CD4-positive, CD25-positive, alpha-beta regulatory T cell (primary cell): Measurements from ENCODE around the gene PIK3IP1. TPM values are rescaled to one million over a fixed set of nuclear protein-coding genes. Genes with fewer than 3 reads are reported as not detected.

Experiments
- ATAC-seq, 2 donors: fragments of 150-1000 bp; cut with Tn5 transposase; one replicate each; pipeline ENCODE4 v1.10.0; 2021; ENCODE audit warnings: low read depth in 2 of 2, moderate number of reproducible peaks in 2 of 2, moderate library complexity in 1 of 2
- DNase-seq, 3 donors: peaks; one replicate each; pipeline versions ENCODE4 v3.0.0 to v3.0.0-alpha.2; 2012 to 2022; ENCODE audit warnings: mixed read lengths in 1 of 3
- H3K27ac ChIP-seq: one replicate; pipeline ENCODE4 v1.7.0; 2013; ENCODE audit warnings: mild to moderate bottlenecking, low read length; ENCODE audit not compliant: insufficient read depth, poor library complexity, severe bottlenecking
- H3K27me3 ChIP-seq: one replicate; pipeline ENCODE4 v1.7.0; 2013; ENCODE audit warnings: low read length; ENCODE audit not compliant: control insufficient read depth, insufficient read depth
- H3K36me3 ChIP-seq: one replicate; pipeline ENCODE4 v1.7.0; 2013; ENCODE audit warnings: mild to moderate bottlenecking, low read length, moderate library complexity; ENCODE audit not compliant: control insufficient read depth, insufficient read depth
- H3K4me1 ChIP-seq: 2 replicates; pipeline ENCODE4 v1.7.0; 2013; ENCODE audit warnings: mild to moderate bottlenecking, low read length; ENCODE audit not compliant: insufficient read depth, control insufficient read depth, poor library complexity, severe bottlenecking
- H3K4me3 ChIP-seq: one replicate; pipeline ENCODE4 v1.7.0; 2013; ENCODE audit warnings: low read depth, mild to moderate bottlenecking, low read length, moderate library complexity
- H3K9me3 ChIP-seq, 2 experiments: 1 replicate in 1 of 2; 2 replicates in 1 of 2; pipeline ENCODE4 v1.7.0; 2013; ENCODE audit warnings: low read length in 2 of 2, mild to moderate bottlenecking in 1 of 2, moderate library complexity in 1 of 2; ENCODE audit not compliant: control insufficient read depth in 2 of 2
- H3K27ac Mint-ChIP-seq, 3 donors: one replicate each; pipeline ENCODE4 v1.8.0; 2020 to 2022; ENCODE audit warnings: mild to moderate bottlenecking in 3 of 3, mixed read lengths in 3 of 3, moderate library complexity in 2 of 3
- H3K27me3 Mint-ChIP-seq: one replicate; pipeline ENCODE4 v1.8.0; 2022; ENCODE audit warnings: mild to moderate bottlenecking, mixed read lengths
- H3K36me3 Mint-ChIP-seq: one replicate; pipeline ENCODE4 v1.8.0; 2020; ENCODE audit warnings: mixed read lengths
- H3K4me1 Mint-ChIP-seq, 4 donors: one replicate each; pipeline ENCODE4 v1.8.0; 2020 to 2022; ENCODE audit warnings: mixed read lengths in 4 of 4, mild to moderate bottlenecking in 1 of 4
- H3K4me3 Mint-ChIP-seq, 4 donors: one replicate each; pipeline ENCODE4 v1.8.0; 2020 to 2022; ENCODE audit warnings: mild to moderate bottlenecking in 4 of 4, mixed read lengths in 4 of 4, moderate library complexity in 3 of 4
- H3K9me3 Mint-ChIP-seq, 7 donors: one replicate each; pipeline ENCODE4 v1.8.0; 2020 to 2022; ENCODE audit warnings: mixed read lengths in 7 of 7, mild to moderate bottlenecking in 3 of 7, moderate library complexity in 2 of 7
- polyA plus RNA-seq, 4 donors: library from polyadenylated mRNA; unstranded; fragments of 300-500 nt; fragmentation: Illumina TruSeq; gene quantifications; one replicate each; pipeline ENCODE4 v1.2.3, GENCODE V29; 2021
- total RNA-seq: library from RNA; stranded (reverse); gene quantifications from one replicate; pipeline ENCODE4 v1.2.3, GENCODE V29; 2022

PIK3IP1 gene
- total and polyA plus RNA-seq, 5 donors from 2014 or later = 425 to 700 (median 534) TPM

GRCh38 chr22:31282748-31283468 lies 9.4 kb downstream of the PIK3IP1 start:
- Mint-ChIP-seq H3K27ac (peak overlapping the region; percentile 94 to 99 (median 99)), H3K36me3 (peaks cover 74% of the 10 kb centered on the region), H3K4me1 (peaks cover 34 to 100% (median 78%) of the 10 kb centered on the region in 4 donors), H3K4me3 (peak overlapping the region; percentile 89 to 99 (median 96)), H3K9me3 (peaks cover 0 to 1% (median 0%) of the 10 kb centered on the region in 7 donors), H3K27me3 (peaks cover 5% of the 10 kb centered on the region)
- ATAC-seq (no peak), DNase-seq (no peak)
- Histone ChIP-seq H3K36me3 (peaks cover 75% of the 10 kb centered on the region), H3K27ac (peak overlapping the region; percentile 99), H3K9me3 (no peaks in the 10 kb centered on the region), H3K4me1 (peaks cover 100% of the 10 kb centered on the region), H3K4me3 (peak overlapping the region; percentile 55), H3K27me3 (no peaks in the 10 kb centered on the region)

- DNase-seq = no peak
- H3K4me1 ChIP-seq = peaks cover 100% of the 10 kb centered on the region
- peaks cover 0 to 1% (median 0%) of the 10 kb centered on the region in 7 donors for H3K9me3 Mint-ChIP-seq
Observed at GRCh38 chr22:31281733-31282132, 10.6 kb downstream of the PIK3IP1 start.

GRCh38 chr22:31279821-31280505 lies 12.3 kb downstream of the PIK3IP1 start:
- H3K36me3 Mint-ChIP-seq = peaks cover 66% of the 10 kb centered on the region
- H3K4me3 ChIP-seq = peak overlapping the region; percentile 72
- H3K4me1 ChIP-seq = peaks cover 92% of the 10 kb centered on the region
- peak overlapping the region; percentile 99 for H3K27ac Mint-ChIP-seq
- H3K36me3 ChIP-seq = peaks cover 66% of the 10 kb centered on the region
- peak overlapping the region; percentile 80 for H3K27ac ChIP-seq
- H3K9me3 Mint-ChIP-seq = peaks cover 0 to 1% (median 0%) of the 10 kb centered on the region in 7 donors
- ATAC-seq (no peak), DNase-seq (peak in 1 of 3 donors; percentile 48)
- H3K27me3 ChIP-seq = no peaks in the 10 kb centered on the region
- H3K9me3 ChIP-seq = no peaks in the 10 kb centered on the region
- H3K4me3 Mint-ChIP-seq = peak overlapping the region; percentile 65 to 95 (median 87)
- no peaks in the 10 kb centered on the region for H3K27me3 Mint-ChIP-seq
- H3K4me1 Mint-ChIP-seq = peaks cover 27 to 96% (median 65%) of the 10 kb centered on the region in 4 donors

More at GRCh38 chr22:31281733-31282132, 10.6 kb downstream of the PIK3IP1 start:
- Mint-ChIP-seq H3K27me3 (peaks cover 5% of the 10 kb centered on the region), H3K27ac (peak overlapping the region; percentile 99), H3K36me3 (peaks cover 69% of the 10 kb centered on the region), H3K4me3 (peak overlapping the region; percentile 65 to 99 (median 80)), H3K4me1 (peaks cover 34 to 100% (median 75%) of the 10 kb centered on the region in 4 donors)
- peak overlapping the region; percentile 24 for H3K4me3 ChIP-seq
- no peaks in the 10 kb centered on the region for H3K27me3 ChIP-seq
- no peak for ATAC-seq
- H3K36me3 ChIP-seq = peaks cover 70% of the 10 kb centered on the region
- H3K27ac ChIP-seq = peak overlapping the region; percentile 99
- H3K9me3 ChIP-seq = no peaks in the 10 kb centered on the region

GRCh38 chr22:31279327-31279669 lies 13.0 kb downstream of the PIK3IP1 start:
- Histone ChIP-seq H3K27ac (peak overlapping the region; percentile 80), H3K4me1 (peaks cover 86% of the 10 kb centered on the region), H3K27me3 (no peaks in the 10 kb centered on the region), H3K9me3 (no peaks in the 10 kb centered on the region), H3K4me3 (peak overlapping the region; percentile 72), H3K36me3 (peaks cover 64% of the 10 kb centered on the region)
- Mint-ChIP-seq H3K4me1 (peaks cover 27 to 96% (median 64%) of the 10 kb centered on the region in 4 donors), H3K27ac (peak overlapping the region; percentile 99), H3K36me3 (peaks cover 64% of the 10 kb centered on the region), H3K27me3 (no peaks in the 10 kb centered on the region), H3K9me3 (peaks cover 0 to 1% (median 0%) of the 10 kb centered on the region in 7 donors), H3K4me3 (peak overlapping the region; percentile 65 to 95 (median 87))
- no peak for DNase-seq
- ATAC-seq = no peak

GRCh38 chr22:31278626-31279326 lies 13.5 kb downstream of the PIK3IP1 start:
- peaks cover 81% of the 10 kb centered on the region for H3K4me1 ChIP-seq
- ATAC-seq = peak; percentile 87 to 88
- Mint-ChIP-seq H3K36me3 (peaks cover 64% of the 10 kb centered on the region), H3K27ac (peak overlapping the region; percentile 99), H3K9me3 (peaks cover 0 to 1% (median 0%) of the 10 kb centered on the region in 7 donors), H3K4me3 (peak overlapping the region; percentile 65 to 95 (median 87)), H3K4me1 (peaks cover 27 to 96% (median 63%) of the 10 kb centered on the region in 4 donors), H3K27me3 (no peaks in the 10 kb centered on the region)
- peaks cover 62% of the 10 kb centered on the region for H3K36me3 ChIP-seq
- peak; percentile 21 to 94 (median 81) for DNase-seq
- no peaks in the 10 kb centered on the region for H3K27me3 ChIP-seq
- H3K4me3 ChIP-seq = peak overlapping the region; percentile 72
- peak overlapping the region; percentile 80 for H3K27ac ChIP-seq
- no peaks in the 10 kb centered on the region for H3K9me3 ChIP-seq

- Histone ChIP-seq H3K36me3 (peaks cover 56% of the 10 kb centered on the region), H3K4me3 (peak overlapping the region; percentile 72), H3K27me3 (no peaks in the 10 kb centered on the region), H3K9me3 (no peaks in the 10 kb centered on the region), H3K27ac (peak overlapping the region; percentile 80), H3K4me1 (peaks cover 76% of the 10 kb centered on the region)
- H3K4me1 Mint-ChIP-seq = peaks cover 24 to 96% (median 64%) of the 10 kb centered on the region in 4 donors
- H3K36me3 Mint-ChIP-seq = peaks cover 58% of the 10 kb centered on the region
- no peaks in the 10 kb centered on the region for H3K27me3 Mint-ChIP-seq
- DNase-seq = peak in 2 of 3 donors; percentile 48 to 66
- no peak for ATAC-seq
- H3K27ac Mint-ChIP-seq = peak overlapping the region; percentile 99
- peak overlapping the region; percentile 65 to 95 (median 87) for H3K4me3 Mint-ChIP-seq
- H3K9me3 Mint-ChIP-seq = peaks cover 0 to 1% (median 0%) of the 10 kb centered on the region in 7 donors
Observed at GRCh38 chr22:31278151-31278621, 14.1 kb downstream of the PIK3IP1 start.

GRCh38 chr22:31277741-31278140 lies 14.5 kb downstream of the PIK3IP1 start:
- H3K4me1 Mint-ChIP-seq = peaks cover 22 to 96% (median 63%) of the 10 kb centered on the region in 4 donors
- peaks cover 55% of the 10 kb centered on the region for H3K36me3 Mint-ChIP-seq
- H3K4me1 ChIP-seq = peaks cover 76% of the 10 kb centered on the region
- peaks cover 52% of the 10 kb centered on the region for H3K36me3 ChIP-seq
- H3K27me3 Mint-ChIP-seq = no peaks in the 10 kb centered on the region
- peak overlapping the region; percentile 80 for H3K27ac ChIP-seq
- H3K27me3 ChIP-seq = no peaks in the 10 kb centered on the region
- peak overlapping the region; percentile 72 for H3K4me3 ChIP-seq
- peak overlapping the region; percentile 65 to 95 (median 86) for H3K4me3 Mint-ChIP-seq
- ATAC-seq (no peak), DNase-seq (peak in 2 of 3 donors; percentile 46 to 73)
- peak overlapping the region; percentile 99 for H3K27ac Mint-ChIP-seq
- peaks cover 0 to 1% (median 0%) of the 10 kb centered on the region in 7 donors for H3K9me3 Mint-ChIP-seq
- H3K9me3 ChIP-seq = no peaks in the 10 kb centered on the region
